Glutamatergic neuron (in vitro differentiated cells): ENCODE results near the gene PLEKHM1. TPM values are rescaled to one million over a fixed set of nuclear protein-coding genes. Genes with fewer than 3 reads are reported as not detected.
A peak's percentile ranks its signal among the peaks of the same experiment; 100 is the strongest.

Experiments
- DNase-seq: peaks from one replicate; pipeline ENCODE4 v3.0.0; 2022
- H3K27ac Mint-ChIP-seq: one replicate; pipeline ENCODE4 v1.8.0; 2020; ENCODE audit warnings: mild to moderate bottlenecking, mixed read lengths, inconsistent platforms; ENCODE audit not compliant: unreplicated experiment
- H3K27me3 Mint-ChIP-seq: one replicate; pipeline ENCODE4 v1.8.0; 2020; ENCODE audit warnings: mild to moderate bottlenecking, moderate library complexity, mixed read lengths, inconsistent platforms; ENCODE audit not compliant: unreplicated experiment
- H3K36me3 Mint-ChIP-seq: one replicate; pipeline ENCODE4 v1.8.0; 2020; ENCODE audit warnings: mild to moderate bottlenecking, mixed read lengths, inconsistent platforms; ENCODE audit not compliant: unreplicated experiment
- H3K4me1 Mint-ChIP-seq: one replicate; pipeline ENCODE4 v1.8.0; 2020; ENCODE audit warnings: mild to moderate bottlenecking, low read depth, mixed read lengths, inconsistent platforms; ENCODE audit not compliant: unreplicated experiment
- H3K4me3 Mint-ChIP-seq: one replicate; pipeline ENCODE4 v1.8.0; 2020; ENCODE audit warnings: mild to moderate bottlenecking, mixed read lengths, inconsistent platforms; ENCODE audit not compliant: unreplicated experiment
- H3K9me3 Mint-ChIP-seq: one replicate; pipeline ENCODE4 v1.8.0; 2020; ENCODE audit warnings: mild to moderate bottlenecking, moderate library complexity, mixed read lengths, inconsistent platforms; ENCODE audit not compliant: unreplicated experiment
- CTCF ChIP-seq: fragments of 200-600 bp; sonication (generic); IDR thresholded peaks from one replicate; pipeline ENCODE4 v1.5.0; 2021; ENCODE audit not compliant: partially characterized antibody, unreplicated experiment
- total RNA-seq: library from RNA; stranded (reverse); fragmentation: NEBNext Ultra II Directional; extraction: Animal tissue kit (Norgen Biotek cat#: 25700); gene quantifications from one replicate; pipeline ENCODE4 v1.2.1, GENCODE V29; 2021; ENCODE audit not compliant: unreplicated experiment

PLEKHM1 gene
- total RNA-seq, 1 donor from 2014 or later = 59.5 TPM

- Mint-ChIP-seq H3K9me3 (no peaks in the 10 kb centered on the region), H3K4me1 (peaks cover 16% of the 10 kb centered on the region), H3K27ac (no peak overlapping the region), H3K36me3 (no peaks in the 10 kb centered on the region), H3K4me3 (peak overlapping the region; percentile 34), H3K27me3 (peaks cover 2% of the 10 kb centered on the region)
- no peak for TF ChIP-seq CTCF
- no peak for DNase-seq
Observed at GRCh38 chr17:45404870-45405249, 85.7 kb downstream of the PLEKHM1 start.

- Mint-ChIP-seq H3K27ac (no peak overlapping the region), H3K4me1 (peaks cover 14% of the 10 kb centered on the region), H3K9me3 (no peaks in the 10 kb centered on the region), H3K36me3 (no peaks in the 10 kb centered on the region), H3K27me3 (peaks cover 2% of the 10 kb centered on the region), H3K4me3 (no peak overlapping the region)
- no peak for DNase-seq
- TF ChIP-seq CTCF = no peak
Observed at GRCh38 chr17:45403906-45404490, 86.5 kb downstream of the PLEKHM1 start.

GRCh38 chr17:45402916-45403315, 87.6 kb downstream of the PLEKHM1 start:
- no peaks in the 10 kb centered on the region for H3K36me3 Mint-ChIP-seq
- H3K9me3 Mint-ChIP-seq = no peaks in the 10 kb centered on the region
- peaks cover 5% of the 10 kb centered on the region for H3K4me1 Mint-ChIP-seq
- peaks cover 2% of the 10 kb centered on the region for H3K27me3 Mint-ChIP-seq
- no peak for DNase-seq
- no peak for TF ChIP-seq CTCF
- H3K27ac Mint-ChIP-seq = no peak overlapping the region
- no peak overlapping the region for H3K4me3 Mint-ChIP-seq

GRCh38 chr17:45398800-45399199, 91.7 kb downstream of the PLEKHM1 start:
- H3K9me3 Mint-ChIP-seq = peaks cover 4% of the 10 kb centered on the region
- H3K36me3 Mint-ChIP-seq = no peaks in the 10 kb centered on the region
- H3K27ac Mint-ChIP-seq = no peak overlapping the region
- no peak for DNase-seq
- peaks cover 4% of the 10 kb centered on the region for H3K27me3 Mint-ChIP-seq
- H3K4me3 Mint-ChIP-seq = no peak overlapping the region
- TF ChIP-seq CTCF = no peak
- H3K4me1 Mint-ChIP-seq = no peaks in the 10 kb centered on the region

- no peaks in the 10 kb centered on the region for H3K36me3 Mint-ChIP-seq
- TF ChIP-seq CTCF = no peak
Observed at GRCh38 chr17:45397796-45398195, 92.7 kb downstream of the PLEKHM1 start.

More at GRCh38 chr17:45397796-45398195, 92.7 kb downstream of the PLEKHM1 start:
- Mint-ChIP-seq H3K9me3 (peaks cover 4% of the 10 kb centered on the region), H3K27ac (no peak overlapping the region), H3K4me3 (no peak overlapping the region), H3K27me3 (peaks cover 4% of the 10 kb centered on the region), H3K4me1 (no peaks in the 10 kb centered on the region)
- DNase-seq = no peak
